K562 (cell line): Measurements from ENCODE around the gene KLRB1. TPM values are rescaled to one million over a fixed set of nuclear protein-coding genes. Genes with fewer than 3 reads are reported as not detected.

Experiments
- ATAC-seq: fragments of 200-7000 bp; cut with Tn5 transposase; 3 replicates; pipeline ENCODE4 v1.9.1; 2020; ENCODE audit warnings: moderate library complexity
- BruUV-seq: library from RNA; stranded (reverse); fragments of 400-500 nt; replicated peaks from 2 replicates; lab custom pipeline; 2021; lab: Mats Ljungman, UMichigan
- CTCF ChIA-PET: fragments of 300-600 bp; formaldehyde crosslinking; extraction: SDS; loops from one replicate; lab custom pipeline; 2021; ENCODE audit warnings: low intra/inter-chr PET ratio; lab: Yijun Ruan, JAX
- POLR2A ChIA-PET: fragments of 300-600, 350-650 bp; sonication (Branson Sonifier 250); formaldehyde crosslinking; extraction: SDS; loops from one replicate; lab custom pipeline; 2021; ENCODE audit warnings: antibody characterized with exemption, inconsistent platforms; lab: Yijun Ruan, JAX
- DNase-seq, 4 experiments: peaks; one replicate each; pipeline versions ENCODE4 v3.0.0 to v3.0.0-alpha.2; 2011 to 2018; ENCODE audit warnings: low spot score in 3 of 4, mixed read lengths in 3 of 4; ENCODE audit errors: extremely low read depth in 1 of 4
- FAIRE-seq: peaks from 2 replicates; lab custom pipeline; 2011; peaks lifted over from hg19 to GRCh38; lab: Jason Lieb, UNC
- H2AFZ ChIP-seq: 2 replicates; pipeline ENCODE4 v1.6.0; 2011; ENCODE audit warnings: low read depth, low read length, control low read depth, inconsistent platforms
- H3K27ac ChIP-seq: fragments of 200-600 bp; 3 replicates; pipeline ENCODE4 v1.8.0; 2011; ENCODE audit warnings: low read depth, mild to moderate bottlenecking, control low read depth, inconsistent platforms, low read length, moderate library complexity, mixed read lengths; ENCODE audit errors: extremely low read depth
- H3K27me3 ChIP-seq, 2 experiments: fragments of 300-600 bp in 1 of 2; 2 replicates in 1 of 2; 3 replicates in 1 of 2; pipeline versions ENCODE4 v1.6.0 to v1.8.0; 2011; ENCODE audit warnings: inconsistent platforms in 2 of 2, low read length in 2 of 2, mild to moderate bottlenecking in 1 of 2, mixed read lengths in 1 of 2, moderate library complexity in 1 of 2; ENCODE audit not compliant: control insufficient read depth in 2 of 2, insufficient read depth in 2 of 2
- H3K36me3 ChIP-seq: fragments of 300-600 bp; 3 replicates; pipeline ENCODE4 v1.8.0; 2011; ENCODE audit warnings: mild to moderate bottlenecking, low read length, inconsistent platforms; ENCODE audit not compliant: control insufficient read depth, insufficient read depth
- H3K4me1 ChIP-seq, 2 experiments: fragments of 200-600 bp in 1 of 2; replicated peaks in 1 of 2; 2 replicates in 1 of 2; 3 replicates in 1 of 2; pipeline versions ENCODE4 v1.5.1 to v1.8.0; 2011; ENCODE audit warnings: inconsistent platforms in 2 of 2, low read length in 2 of 2, mild to moderate bottlenecking in 1 of 2, mixed read lengths in 1 of 2, moderate library complexity in 1 of 2; ENCODE audit not compliant: control insufficient read depth in 2 of 2, insufficient read depth in 2 of 2
- H3K4me2 ChIP-seq: 2 replicates; pipeline ENCODE4 v1.6.1; 2011; ENCODE audit warnings: low read length, control low read depth, inconsistent platforms, mixed read lengths; ENCODE audit not compliant: insufficient read depth
- H3K4me3 ChIP-seq: fragments of 200-600 bp; sonication (generic), shearing (Covaris generic); 2 replicates; pipeline ENCODE4 v1.5.1; 2016; ENCODE audit warnings: control low read depth, inconsistent platforms
- H3K79me2 ChIP-seq: fragments of 200-600 bp; 3 replicates; pipeline ENCODE4 v1.8.0; 2011; ENCODE audit warnings: low read length, inconsistent platforms; ENCODE audit not compliant: control insufficient read depth, insufficient read depth
- H3K9ac ChIP-seq, 2 experiments: 2 replicates each; pipeline versions ENCODE4 v1.6.0 to v1.6.1; 2011; ENCODE audit warnings: low read depth in 2 of 2, low read length in 2 of 2, control low read depth in 1 of 2, inconsistent platforms in 1 of 2, mild to moderate bottlenecking in 1 of 2, mixed read lengths in 1 of 2; ENCODE audit not compliant: insufficient read depth in 1 of 2
- H3K9me1 ChIP-seq: one replicate; pipeline ENCODE4 v1.6.0; 2011; ENCODE audit warnings: inconsistent platforms, mild to moderate bottlenecking, low read length, moderate library complexity; ENCODE audit not compliant: control insufficient read depth, insufficient read depth
- H3K9me3 ChIP-seq: replicated peaks from 2 replicates; pipeline ENCODE4 v1.5.1; 2011; ENCODE audit warnings: low read depth, low read length, inconsistent platforms; ENCODE audit not compliant: control insufficient read depth, insufficient read depth
- H4K20me1 ChIP-seq: replicated peaks from 2 replicates; pipeline ENCODE4 v1.6.1; 2011; ENCODE audit warnings: low read length, inconsistent platforms, mixed read lengths; ENCODE audit not compliant: control insufficient read depth, insufficient read depth
- ELF4 ChIP-seq: fragments of 450-650 bp; formaldehyde crosslinking; IDR thresholded peaks from 2 replicates; pipeline ENCODE4 v1.4.0; 2022; ENCODE audit warnings: missing genetic modification characterization
- FOXA1 ChIP-seq: fragments of 450-650 bp; IDR thresholded peaks from 2 replicates; pipeline ENCODE4 v1.6.1; 2016; ENCODE audit warnings: mild to moderate bottlenecking, borderline replicate concordance
- HLTF ChIP-seq: fragments of 450-650 bp; IDR thresholded peaks from 2 replicates; pipeline ENCODE4 v1.6.1; 2016
- HMG20A ChIP-seq: fragments of 450-650 bp; formaldehyde crosslinking; conservative IDR thresholded peaks from 2 replicates; pipeline ENCODE4 v1.4.0; 2020; ENCODE audit warnings: mild to moderate bottlenecking, mixed read lengths
- ILF3 ChIP-seq: fragments of 450-650 bp; IDR thresholded peaks from 2 replicates; pipeline ENCODE4 v1.6.1; 2018; ENCODE audit warnings: antibody characterized with exemption, mild to moderate bottlenecking, moderate library complexity, borderline replicate concordance
- MTA3 ChIP-seq: fragments of 450-650 bp; formaldehyde crosslinking; IDR thresholded peaks from 2 replicates; pipeline ENCODE4 v1.6.1; 2017; ENCODE audit warnings: mild to moderate bottlenecking, borderline replicate concordance
- NR2C2 ChIP-seq, 2 experiments: fragments of 200-800 bp in 1 of 2; sonication (Bioruptor generic) in 1 of 2; sonication (generic) in 1 of 2; formaldehyde crosslinking in 1 of 2; IDR thresholded peaks; 2 replicates each; pipeline versions ENCODE4 v1.6.1 to v1.8.0; 2016 to 2022; ENCODE audit warnings: mild to moderate bottlenecking in 1 of 2, missing compliant biosample characterization in 1 of 2, missing genetic modification characterization in 1 of 2, missing genetic modification reagents in 1 of 2
- RBM22 ChIP-seq: fragments of 200-400 bp; formaldehyde crosslinking; IDR thresholded peaks from 2 replicates; pipeline ENCODE4 v1.6.1; 2018; ENCODE audit warnings: low read length, low read depth; ENCODE audit not compliant: poor library complexity, severe bottlenecking
- RNF2 ChIP-seq: sonication (generic); IDR thresholded peaks from 2 replicates; pipeline ENCODE4 v1.6.1; 2016
- STAT5B ChIP-seq: fragments of 250-450 bp; sonication (Bioruptor Pico); IDR thresholded peaks from 2 replicates; pipeline ENCODE4 v1.8.0; 2021; ENCODE audit warnings: mild to moderate bottlenecking, inconsistent platforms
- TFE3 ChIP-seq: fragments of 450-650 bp; formaldehyde crosslinking; IDR thresholded peaks from 2 replicates; pipeline ENCODE4 v1.4.0; 2020; ENCODE audit warnings: mild to moderate bottlenecking, mixed read lengths
- THRA ChIP-seq: fragments of 450-650 bp; IDR thresholded peaks from 2 replicates; pipeline ENCODE4 v1.6.1; 2017; ENCODE audit warnings: mild to moderate bottlenecking, moderate library complexity
- ZNF121 ChIP-seq: sonication (generic); formaldehyde crosslinking; conservative IDR thresholded peaks from 2 replicates; pipeline ENCODE4 v1.8.0; 2022; ENCODE audit warnings: missing genetic modification reagents
- in situ Hi-C: fragments of 300-500 bp; cut with MboI; formaldehyde crosslinking; loops from 4 replicates; pipeline ENCODE4 v1.15.0; 2018; ENCODE audit warnings: inconsistent platforms, mixed read lengths
- intact Hi-C: fragments of 100-400 bp; cut with micrococcal nuclease; formaldehyde crosslinking; loops from 2 replicates; pipeline ENCODE4 v1.14.2; 2022
- polyA plus RNA-seq, 8 experiments: library from polyadenylated mRNA; depleted of rRNA in 4 of 8; stranded (reverse) in 5 of 8; unstranded in 3 of 8; fragments of >200 nt; fragmentation: Nextera tagmentation in 2 of 8; fragmentation: Illumina TruSeq in 1 of 8; extraction: Ambion mirVana in 2 of 8; extraction: Trizol in 1 of 8; gene quantifications; 2 replicates each; pipeline versions ENCODE4 v1.2.1 to v1.2.3, GENCODE V29; 2011 to 2014; ENCODE audit warnings: inconsistent platforms in 1 of 8, missing spikeins in 1 of 8
- total RNA-seq, 7 experiments: library from RNA; depleted of rRNA in 6 of 7; stranded (reverse); fragments of >200 nt in 6 of 7; fragmentation: Illumina TruSeq in 2 of 7; extraction: Trizol in 2 of 7; gene quantifications; 2 replicates each; pipeline versions ENCODE4 v1.2.1 to v1.2.3, GENCODE V29; 2011 to 2021; ENCODE audit warnings: low replicate concordance in 1 of 7

Gene KLRB1
- total and polyA plus RNA-seq, 9 of the 15 experiments (the other 6 are each of a cell fraction or from before 2014, with no cell fraction given): not detected

- H3K79me2 ChIP-seq: 0 out of 3 replicates have a peak, but pooled peaks cover under 1% of the 10 kb centered on the region
- H3K9me3 ChIP-seq: peaks cover 20% of the 10 kb centered on the region
- FAIRE-seq (no peak), ATAC-seq (no peak), DNase-seq (no peak)
- H3K36me3 ChIP-seq: no peaks in the 10 kb centered on the region
- TF ChIP-seq TFE3 (CRISPR knock-in tag) (no peak), HMG20A (CRISPR knock-in tag) (no peak), ELF4 (CRISPR knock-in tag) (no peak), NR2C2 (CRISPR knock-in tag; IDR thresholded peaks at IDR 0.05) (no peak), NR2C2 (tag; IDR thresholded peaks at IDR 0.05) (no peak), MTA3 (no peak), THRA (no peak), RBM22 (no peak), RNF2 (no peak), ILF3 (no peak), FOXA1 (no peak), STAT5B (CRISPR knock-in tag) (no peak), ZNF121 (CRISPR knock-in tag) (no peak), HLTF (no peak)
- no peak overlapping the region for H3K9ac ChIP-seq
- in situ Hi-C loops: loop anchor here (25.0 kb wide), 1 partner anchor 306 kb away; no protein-coding TSS in a partner anchor
- H4K20me1 ChIP-seq: no peaks in the 10 kb centered on the region
- H3K4me2 ChIP-seq: no peak overlapping the region
- no peak overlapping the region for H3K27ac ChIP-seq
- ChIA-PET POLR2A (no interaction called here), CTCF (no interaction called here)
- no peaks in the 10 kb centered on the region for H3K27me3 ChIP-seq
- H3K9me1 ChIP-seq: no peaks in the 10 kb centered on the region
- intact Hi-C loops: no loop called here
- no peak overlapping the region for H3K4me3 ChIP-seq
- peaks cover 0 to 5% of the 10 kb centered on the region in 2 experiments; a peak in 3 of 5 replicates for H3K4me1 ChIP-seq
- BruUV-seq: no TSS peak
- H2AFZ ChIP-seq: no peak overlapping the region
Measured at GRCh38 chr12:9643266-9643660, 35.5 kb upstream of the KLRB1 start.
